GM19043 (cell line): ENCODE results near the gene WWOX.

Experiments
- ATAC-seq: cut with Tn5 transposase; IDR thresholded peaks from one replicate; pipeline ENCODE4 v1.9.1; 2021; ENCODE audit warnings: low read depth; ENCODE audit not compliant: unreplicated experiment

The WWOX gene

DNA sequence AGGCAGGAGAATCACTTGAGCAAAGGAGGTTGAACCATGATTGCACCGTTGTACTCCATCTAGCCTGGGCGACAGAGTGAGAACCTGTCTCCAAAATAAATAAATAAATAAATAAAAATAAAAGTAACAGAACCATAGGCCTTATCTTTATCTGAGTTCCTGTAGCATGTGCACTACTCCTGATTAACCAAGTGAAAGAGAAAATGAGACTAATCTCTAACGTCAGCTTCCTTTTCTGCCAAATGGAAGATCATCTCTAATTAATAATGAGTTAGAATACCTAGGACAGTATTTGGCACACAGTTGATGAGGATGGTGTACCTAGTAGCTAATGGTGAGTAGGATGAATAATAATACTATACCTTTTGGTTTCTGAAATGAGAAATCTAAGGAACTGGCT is 520.4 kb downstream of the WWOX start:
- ATAC-seq: no peak

DNA sequence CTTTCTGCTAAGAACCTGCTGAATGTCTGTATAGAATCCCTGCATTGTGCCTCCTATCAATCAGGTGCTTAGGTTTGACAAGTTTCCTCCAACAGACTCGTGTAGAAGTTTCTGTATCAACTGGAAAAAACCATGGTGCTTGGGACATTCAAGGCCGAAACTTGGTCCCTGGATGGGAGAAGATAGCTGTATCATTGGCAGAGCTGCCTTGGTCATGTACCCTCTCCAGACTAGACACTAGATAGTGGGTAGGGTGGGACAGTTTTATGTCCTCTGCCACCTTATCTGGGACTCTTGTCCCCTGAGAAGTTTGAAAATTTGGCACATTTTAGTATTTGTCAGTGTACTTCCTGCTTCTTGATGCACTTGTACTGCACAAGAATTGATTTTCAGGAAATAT is 520.8 kb downstream of the WWOX start:
- ATAC-seq: no peak

DNA sequence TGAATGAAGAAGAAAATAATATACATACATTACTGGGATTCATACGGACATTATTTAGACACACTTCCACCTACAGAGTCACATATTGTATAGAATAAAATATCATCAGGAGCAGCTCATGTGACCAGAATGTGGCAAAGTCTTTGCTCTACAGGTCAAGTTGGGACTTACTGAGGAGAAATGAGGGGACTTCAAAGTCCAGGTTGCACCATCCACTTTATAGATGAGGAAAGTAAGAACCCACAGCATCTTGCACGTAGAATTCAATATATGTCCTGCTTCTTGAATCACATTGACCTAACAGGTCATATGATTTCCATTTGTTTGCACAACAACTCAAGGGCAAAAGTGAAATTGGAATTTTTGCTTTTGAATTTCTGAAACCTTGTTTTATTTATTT is 524.3 kb downstream of the WWOX start:
- ATAC-seq: no peak

DNA sequence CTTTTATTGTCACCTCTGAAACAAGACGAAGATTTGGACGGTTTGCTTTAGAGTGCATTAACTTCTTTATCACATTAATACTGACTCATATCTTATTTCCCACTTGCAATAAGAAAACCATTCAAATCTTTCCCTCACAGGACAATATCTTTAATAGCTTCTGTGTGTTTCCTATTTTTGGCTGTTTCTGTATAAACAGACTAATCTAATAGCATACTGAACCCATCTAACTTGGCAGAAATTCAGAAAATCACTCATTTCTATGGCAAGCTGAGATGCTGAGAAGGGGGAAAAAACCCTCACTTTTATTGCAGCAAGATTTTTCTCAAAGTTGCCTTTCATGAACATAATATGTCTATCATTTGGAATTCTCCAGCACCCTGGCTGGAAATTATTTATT is 524.9 kb downstream of the WWOX start:
- ATAC-seq: no peak

DNA sequence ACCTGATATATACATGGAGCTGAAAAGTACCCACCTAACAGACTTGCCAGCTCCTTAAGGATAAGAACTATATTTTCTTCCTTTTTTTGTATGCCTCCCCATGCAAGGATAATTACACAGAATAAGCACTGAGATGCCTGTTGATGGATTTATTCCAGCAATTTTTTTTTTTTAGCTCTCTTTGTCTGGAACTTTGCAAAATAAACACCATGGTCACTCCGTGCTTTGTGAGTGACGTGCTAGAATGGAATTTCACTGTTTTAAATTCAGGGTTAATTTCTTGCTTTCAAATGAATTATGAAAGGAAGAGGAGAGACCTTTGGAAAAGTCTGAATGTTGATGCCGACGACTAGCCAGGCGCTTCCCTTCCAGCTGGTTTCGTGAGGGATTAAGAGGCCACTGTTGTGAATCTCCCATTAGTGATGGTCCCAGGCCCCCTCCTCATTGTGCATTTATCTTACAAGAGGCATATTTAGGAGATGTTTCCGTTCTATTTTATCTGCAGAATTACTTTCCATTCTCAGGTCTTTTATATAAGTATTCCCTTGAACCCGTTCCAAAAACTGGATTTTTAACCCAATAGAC is 529.1 kb downstream of the WWOX start:
- ATAC-seq: no peak

DNA sequence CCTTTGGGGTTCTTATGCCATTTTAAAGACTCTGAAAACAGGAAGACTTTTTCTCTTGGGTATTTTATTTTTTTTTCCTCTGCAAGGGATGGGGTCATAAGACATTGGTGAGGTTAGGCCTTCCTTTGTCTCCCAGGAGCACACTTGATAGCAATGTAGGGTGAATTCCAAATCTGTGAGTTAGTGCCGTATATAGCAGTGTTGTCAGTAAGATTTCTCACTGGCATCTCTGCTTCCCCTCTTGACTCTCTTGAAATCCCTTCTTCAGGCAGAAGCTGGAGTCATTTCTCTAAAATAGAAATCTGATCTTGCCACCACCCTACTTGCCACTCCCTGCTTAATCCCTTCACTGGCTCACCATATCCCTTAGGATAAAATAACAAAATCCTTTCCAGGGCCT is 529.7 kb downstream of the WWOX start:
- no peak for ATAC-seq

DNA sequence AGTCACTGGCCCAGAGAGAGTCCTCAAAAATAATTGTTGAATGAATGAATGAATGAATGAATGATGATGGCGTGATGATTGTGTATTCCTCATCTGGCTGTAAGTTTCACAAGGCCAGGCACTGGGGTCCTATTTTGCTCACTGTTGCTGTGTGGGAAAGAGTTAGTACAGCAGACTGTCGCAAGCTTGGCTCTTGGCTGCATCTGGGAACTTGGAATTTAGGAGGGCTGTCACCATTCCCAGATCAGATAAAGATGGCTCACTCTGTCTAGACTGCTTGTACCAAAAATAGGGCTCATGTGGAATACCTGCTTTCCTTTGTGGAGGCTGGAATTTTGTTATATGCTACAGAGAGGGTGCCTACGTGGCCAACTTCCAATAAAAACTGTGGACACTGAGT is 530.6 kb downstream of the WWOX start:
- no peak for ATAC-seq

DNA sequence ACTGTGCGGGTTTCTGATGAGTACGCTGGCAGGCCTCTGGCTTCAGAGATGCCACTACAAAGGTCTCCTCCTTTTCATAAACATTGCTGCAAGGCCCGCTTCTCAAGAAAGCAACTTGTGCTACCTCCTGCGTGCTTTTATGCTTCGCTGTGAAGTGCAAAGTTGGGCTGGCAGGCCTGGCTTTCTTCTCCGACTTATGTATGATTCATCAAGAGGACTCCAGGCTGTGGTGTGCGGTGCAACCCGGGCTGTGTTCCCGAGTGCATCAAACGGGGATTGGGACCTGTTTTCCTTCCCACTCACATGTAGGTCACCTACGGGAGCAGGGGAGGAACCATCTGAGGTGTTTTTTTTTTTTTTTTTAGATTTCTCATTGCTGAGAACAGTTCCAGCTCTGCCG is 534.1 kb downstream of the WWOX start:
- no peak for ATAC-seq

DNA sequence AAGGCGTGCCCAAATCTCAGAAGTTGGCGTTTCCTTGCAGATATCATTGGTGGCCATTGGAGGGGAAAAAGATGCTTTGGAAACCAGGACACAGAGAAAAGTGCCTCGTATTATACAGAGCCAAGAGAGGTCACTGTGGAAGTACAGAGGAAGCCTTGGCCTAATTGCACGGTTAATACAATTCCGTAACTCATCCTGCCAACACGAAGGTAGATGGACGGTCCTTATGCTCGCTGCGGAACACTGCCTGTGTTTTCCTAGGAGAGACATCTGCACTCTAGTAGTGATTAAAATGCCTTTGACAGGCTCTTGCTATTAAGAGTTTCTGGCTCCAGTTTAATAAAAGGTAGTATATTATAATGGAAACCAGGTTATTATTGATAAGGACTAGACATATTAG is 536.4 kb downstream of the WWOX start:
- ATAC-seq: no peak

DNA sequence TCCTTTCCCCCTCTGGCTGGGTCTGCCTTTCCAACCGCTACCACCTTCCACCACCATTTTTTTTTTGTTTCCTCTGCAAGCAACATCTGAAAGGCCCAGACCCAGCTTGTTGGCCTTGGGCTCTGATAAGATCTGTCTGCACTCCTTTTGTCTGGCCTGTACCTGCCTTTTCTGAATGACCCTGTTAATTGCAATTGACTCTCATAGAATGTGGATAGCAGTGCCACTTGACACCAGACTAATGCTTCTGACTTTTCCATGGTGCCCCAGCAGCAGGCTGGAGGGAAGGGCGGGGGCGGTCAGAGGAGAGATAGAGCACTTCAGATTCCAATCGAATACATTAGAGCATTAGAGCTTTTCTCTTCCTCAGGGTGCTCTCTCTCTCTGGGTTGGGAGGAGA is 538.9 kb downstream of the WWOX start:
- no peak for ATAC-seq

DNA sequence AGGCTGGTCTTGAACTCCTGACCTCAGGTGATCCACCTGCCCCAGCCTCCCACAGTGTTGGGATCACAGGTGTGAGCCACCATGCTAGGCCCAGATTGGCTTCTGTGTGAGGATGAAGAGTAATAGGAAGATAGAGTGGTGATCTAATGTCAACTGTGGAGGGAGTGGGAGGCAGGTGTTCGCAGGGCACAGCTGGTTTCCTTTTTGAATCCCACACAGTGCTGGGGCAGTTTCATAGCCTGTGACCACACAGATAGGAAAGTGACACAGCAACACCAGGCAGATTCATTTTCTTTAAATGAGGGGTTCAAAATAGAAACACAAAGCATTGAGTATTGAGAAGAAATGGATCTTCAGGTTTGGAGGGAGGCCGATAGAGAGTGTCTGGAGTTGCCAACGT is 540.3 kb downstream of the WWOX start:
- no peak for ATAC-seq

DNA sequence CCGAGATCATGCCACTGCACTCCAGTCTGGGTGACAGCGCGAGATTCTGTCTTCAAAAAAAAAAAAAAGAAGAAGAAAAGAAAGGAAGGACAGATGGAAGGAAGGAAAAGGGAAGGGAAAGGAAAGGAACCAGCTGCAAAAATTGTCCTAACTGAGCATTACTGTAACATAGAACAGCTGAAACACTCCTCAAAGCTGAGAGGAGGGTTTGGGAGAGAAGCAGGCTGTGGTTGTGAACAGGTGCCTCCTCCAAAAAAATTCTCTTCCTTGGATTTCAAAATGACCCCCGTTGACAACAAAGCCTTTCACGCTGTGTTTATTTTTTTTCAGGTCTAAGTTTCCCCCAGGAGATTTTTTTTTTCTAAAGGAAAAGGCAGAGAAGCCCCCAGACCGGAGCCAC is 541.4 kb downstream of the WWOX start:
- no peak for ATAC-seq

DNA sequence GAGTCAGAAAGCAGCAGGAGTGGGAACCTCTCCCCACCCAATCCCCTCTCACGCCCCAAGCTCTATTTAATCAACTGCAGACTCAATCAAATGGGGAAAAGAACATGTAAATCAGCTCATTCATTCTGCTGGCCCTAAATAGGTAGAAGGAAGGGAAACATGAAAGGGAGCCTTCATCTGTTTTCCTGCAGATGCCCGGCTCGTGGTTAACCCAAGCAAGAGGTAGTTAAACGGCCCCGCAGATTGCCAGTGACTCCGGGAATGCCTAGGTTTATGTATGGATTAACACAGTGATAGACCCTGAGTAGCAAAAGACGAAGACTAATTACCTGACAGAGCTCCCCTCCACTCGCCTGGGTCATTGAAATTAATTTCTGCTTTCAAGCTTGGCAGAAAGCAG is 542.0 kb downstream of the WWOX start:
- no peak for ATAC-seq

DNA sequence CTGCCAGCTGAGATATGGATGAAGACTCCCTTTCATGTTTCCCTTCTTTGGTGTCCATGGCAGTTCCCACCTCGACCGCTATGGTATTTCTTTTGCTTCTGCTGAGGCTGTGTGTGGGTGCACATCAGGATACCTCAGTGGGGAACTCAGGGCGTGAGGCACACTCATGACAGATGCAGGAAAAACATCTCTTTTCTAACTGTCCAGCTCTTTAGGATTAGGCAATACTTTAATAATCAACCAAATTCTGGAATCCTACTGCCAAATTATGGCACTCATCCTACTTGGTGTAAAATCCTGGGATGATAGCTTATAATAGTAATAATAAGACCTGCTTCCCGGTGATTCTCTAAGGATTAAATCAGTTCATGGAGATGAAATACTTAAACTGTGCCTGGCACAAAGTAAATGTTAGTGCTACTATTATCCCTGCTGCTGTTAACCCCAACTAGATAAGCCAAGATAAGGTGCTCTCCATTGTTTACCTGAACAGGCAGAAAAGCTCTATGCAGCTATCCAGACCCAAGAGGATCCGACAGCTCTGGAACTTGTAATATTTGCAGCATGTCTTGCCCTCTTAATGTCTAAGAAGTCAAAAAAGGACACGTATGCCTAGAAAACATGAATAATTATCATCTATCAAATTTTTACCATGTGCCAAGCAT is 543.3 kb downstream of the WWOX start:
- ATAC-seq: no peak

DNA sequence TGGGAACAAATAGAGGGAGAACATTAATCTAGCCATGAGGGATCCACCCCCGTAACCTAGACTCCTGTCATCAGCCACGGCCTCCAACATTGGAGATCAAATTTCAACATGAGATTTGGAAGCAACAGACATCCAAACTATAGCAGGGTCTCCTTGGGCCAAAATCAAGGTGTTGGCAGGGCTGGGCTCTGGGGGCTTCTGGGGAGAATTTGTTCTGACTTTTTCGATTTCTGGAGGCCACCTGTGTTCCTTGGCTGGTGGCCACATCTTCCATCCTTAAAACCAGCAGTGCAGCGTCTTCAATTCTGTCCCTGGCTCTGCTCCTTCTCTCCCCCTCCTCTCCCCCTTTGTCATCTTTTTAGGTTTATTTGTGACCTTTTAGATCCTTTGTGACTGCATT is 546.2 kb downstream of the WWOX start:
- no peak for ATAC-seq

DNA sequence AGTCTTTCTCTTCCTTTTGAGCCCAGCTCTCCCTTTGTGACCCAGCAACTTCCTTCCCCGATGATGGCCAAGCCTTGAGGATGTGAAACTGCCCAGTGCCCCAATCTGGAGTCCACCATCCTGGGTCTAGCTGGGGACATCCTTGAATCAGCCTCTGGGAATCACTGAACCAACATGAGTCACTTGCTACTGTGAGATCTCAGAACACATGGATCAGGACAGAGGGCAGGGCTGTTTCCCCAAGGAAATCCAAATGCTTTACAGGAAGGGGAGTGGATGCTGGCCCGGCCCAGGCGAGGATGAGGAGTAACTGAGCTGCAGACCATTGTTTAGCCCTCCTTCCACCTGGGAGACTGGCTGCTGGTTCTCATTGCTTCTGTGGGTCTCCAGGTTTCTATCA is 547.6 kb downstream of the WWOX start:
- no peak for ATAC-seq

DNA sequence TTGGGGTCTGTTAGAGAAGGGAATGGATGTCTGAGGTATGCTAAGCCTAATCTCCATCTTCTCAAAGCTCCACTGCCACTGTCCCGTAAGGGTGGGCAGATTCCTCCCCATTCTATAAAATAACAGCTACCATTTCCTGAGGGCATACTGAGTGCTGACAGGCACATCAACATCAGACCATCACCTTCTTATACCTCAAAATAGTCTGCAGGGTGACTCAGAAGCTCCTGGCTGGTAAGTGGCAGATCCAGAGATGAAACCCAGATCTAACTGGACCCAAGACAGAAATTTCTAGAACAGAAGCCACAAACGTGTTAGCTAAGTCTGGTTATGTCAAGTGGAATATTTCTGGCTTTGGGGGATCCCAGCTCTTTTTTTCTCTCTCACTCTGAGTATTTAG is 548.0 kb downstream of the WWOX start:
- no peak for ATAC-seq

DNA sequence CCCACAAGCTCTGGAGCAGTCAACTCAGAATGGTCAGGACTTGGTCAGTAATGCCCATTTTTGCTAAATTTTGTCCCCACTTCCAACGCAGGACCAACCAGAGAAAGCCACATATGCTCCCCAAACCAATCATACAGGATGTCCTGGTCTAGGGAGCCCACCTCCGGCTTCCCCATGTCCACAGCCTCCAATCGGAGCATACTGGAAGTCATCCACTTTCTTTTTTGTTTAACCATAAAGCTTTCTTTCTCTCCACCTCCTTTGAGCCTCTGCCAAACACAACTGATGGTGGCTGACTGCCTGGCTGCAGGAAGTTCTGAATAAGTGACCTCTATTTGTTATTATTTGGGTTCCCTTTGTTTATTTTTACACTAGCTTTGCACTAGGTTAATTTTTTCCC is 549.1 kb downstream of the WWOX start:
- ATAC-seq: no peak

DNA sequence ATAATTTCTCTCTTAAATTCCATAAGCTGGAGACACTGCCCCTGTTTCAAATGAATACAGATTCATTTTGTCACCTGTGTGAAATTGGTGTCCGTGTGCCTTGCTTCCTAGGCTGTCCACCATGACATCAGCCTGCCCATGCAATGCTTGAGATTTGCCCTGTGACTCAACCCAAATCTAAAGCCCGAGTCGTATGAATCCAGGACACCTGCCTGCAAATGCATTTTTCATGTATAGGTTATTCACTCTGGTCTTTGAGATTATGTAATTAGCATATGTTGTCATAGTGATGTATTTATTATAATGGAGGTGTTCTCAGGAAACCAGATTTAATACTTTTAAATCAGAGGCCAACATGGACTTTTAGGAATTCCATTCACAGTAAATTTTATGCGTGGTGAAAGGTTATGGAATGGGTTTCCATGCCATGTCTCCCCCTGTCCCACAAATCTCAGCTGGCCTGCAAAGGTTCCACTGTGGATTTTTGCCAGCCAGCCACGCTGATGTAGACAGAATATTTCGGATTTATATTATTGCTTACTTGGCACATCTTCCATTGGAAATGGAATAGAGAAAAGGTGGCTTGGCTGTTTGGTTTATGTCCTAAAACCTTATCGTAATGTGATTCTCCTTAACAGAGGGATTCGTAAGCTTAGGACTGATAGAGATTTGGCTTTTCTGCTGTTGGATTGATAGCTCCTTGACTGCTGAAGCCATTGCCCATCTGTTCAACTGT is 551.1 kb downstream of the WWOX start:
- ATAC-seq: no peak

DNA sequence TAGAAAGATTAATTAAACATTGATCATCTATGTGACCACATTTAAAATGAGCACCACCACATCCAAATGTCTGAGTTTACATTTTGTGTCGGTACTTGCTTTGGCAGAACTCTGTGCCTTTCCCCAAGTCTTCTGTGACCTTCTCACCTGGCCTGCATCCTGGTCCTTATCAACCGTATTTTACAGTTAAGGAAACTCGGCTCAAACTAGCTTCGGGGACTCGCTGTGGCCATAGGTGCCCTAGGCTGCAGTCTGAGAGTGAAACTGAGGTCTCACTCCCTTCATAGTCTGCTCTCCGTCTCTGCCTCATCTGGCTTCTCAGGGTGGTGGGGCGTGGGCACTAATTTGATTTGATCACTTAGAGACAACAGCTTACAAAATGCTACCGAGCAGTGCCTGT is 555.5 kb downstream of the WWOX start:
- no peak for ATAC-seq

DNA sequence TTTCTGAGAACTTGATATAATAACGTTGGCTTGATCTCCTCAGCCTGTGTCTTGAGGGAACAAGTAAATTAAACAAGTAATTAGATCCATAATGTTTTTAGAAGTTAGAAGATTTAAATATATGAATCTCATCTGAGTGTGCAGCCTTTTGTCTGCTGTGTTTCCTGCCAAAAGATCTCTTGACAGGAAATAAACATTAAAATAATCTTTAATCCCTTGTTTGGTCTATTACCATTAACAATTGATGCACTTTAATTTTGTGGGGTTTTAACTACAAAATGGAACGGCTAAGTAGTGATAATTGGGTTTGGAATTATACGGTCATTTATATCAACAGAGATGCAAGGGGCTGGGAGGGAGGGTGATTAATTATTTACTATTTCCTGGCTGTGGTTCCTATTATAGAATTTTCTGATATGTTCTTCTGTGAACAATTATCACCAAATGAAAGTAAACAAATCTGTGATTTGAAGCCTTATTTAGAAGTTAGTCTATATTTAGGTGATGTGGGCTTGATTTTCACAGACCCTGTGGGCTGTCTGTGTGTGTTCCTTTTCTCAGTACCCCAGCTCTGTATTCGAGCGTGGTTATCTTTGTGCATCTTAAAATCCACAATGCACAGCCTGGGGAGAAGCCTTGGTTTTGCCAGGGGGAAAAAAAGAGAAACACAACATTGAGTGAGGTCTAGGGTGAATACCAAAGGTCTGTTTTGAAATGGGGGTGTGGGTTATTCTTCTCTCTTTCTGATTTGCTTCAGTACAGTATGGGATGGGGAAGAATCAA is 556.1 kb downstream of the WWOX start:
- no peak for ATAC-seq
